K562 (cell line): ENCODE measurements around the gene GP1BB. TPM values are rescaled to one million over a fixed set of nuclear protein-coding genes. Genes with fewer than 3 reads are reported as not detected.
A peak's percentile ranks its signal among the peaks of the same experiment; 100 is the strongest.

ENCODE experiments used
- CBX3 ChIP-seq, 2 experiments: IDR thresholded peaks; 1 replicate in 1 of 2; 2 replicates in 1 of 2; pipeline ENCODE4 v1.6.1; 2012; ENCODE audit warnings: inconsistent platforms in 2 of 2, low read length in 2 of 2, borderline replicate concordance in 1 of 2, control low read depth in 1 of 2
- CEBPZ ChIP-seq: fragments of 150-350 bp; IDR thresholded peaks from 2 replicates; pipeline ENCODE4 v1.6.1; 2014; ENCODE audit warnings: low read depth, mild to moderate bottlenecking, low read length, borderline replicate concordance
- CTCF ChIP-seq, 3 experiments: IDR thresholded peaks in 2 of 3; conservative IDR thresholded peaks in 1 of 3; 2 replicates each; pipeline ENCODE4 v1.5.1; 2011 to 2012; ENCODE audit warnings: low read length in 3 of 3, mild to moderate bottlenecking in 3 of 3, control low read depth in 2 of 3, improper control_type of control experiment in 1 of 3, inconsistent platforms in 1 of 3, low read depth in 1 of 3, mixed read lengths in 1 of 3, moderate library complexity in 1 of 3; ENCODE audit not compliant: insufficient read depth in 2 of 3
- DIDO1 ChIP-seq: fragments of 450-650 bp; IDR thresholded peaks from 2 replicates; pipeline ENCODE4 v1.6.1; 2016; ENCODE audit warnings: low read depth, missing biosample characterization, missing genetic modification characterization
- EP300 ChIP-seq: IDR thresholded peaks from 2 replicates; pipeline ENCODE4 v1.6.1; 2012; ENCODE audit warnings: low read length, improper control_type of control experiment
- HDAC1 ChIP-seq, 2 experiments: fragments of 450-650 bp; IDR thresholded peaks; 2 replicates each; pipeline ENCODE4 v1.6.1; 2016 to 2017; ENCODE audit warnings: inconsistent platforms in 1 of 2, mild to moderate bottlenecking in 1 of 2, moderate library complexity in 1 of 2
- NRF1 ChIP-seq, 2 experiments: fragments of 450-650 bp; IDR thresholded peaks in 1 of 2; conservative IDR thresholded peaks in 1 of 2; 2 replicates each; pipeline ENCODE4 v1.6.1; 2014; ENCODE audit warnings: mild to moderate bottlenecking in 2 of 2
- PHB2 ChIP-seq: fragments of 450-650 bp; IDR thresholded peaks from 2 replicates; pipeline ENCODE4 v1.6.1; 2017; ENCODE audit warnings: low read depth
- RBFOX2 ChIP-seq: fragments of 200-400 bp; formaldehyde crosslinking; IDR thresholded peaks from 2 replicates; pipeline ENCODE4 v1.6.1; 2017; ENCODE audit warnings: low read depth, mild to moderate bottlenecking, low read length, moderate library complexity
- YY1 ChIP-seq, 3 experiments: IDR thresholded peaks; 2 replicates each; pipeline ENCODE4 v1.6.1; 2011; ENCODE audit warnings: low read length in 2 of 3, mild to moderate bottlenecking in 2 of 3, moderate library complexity in 2 of 3, borderline replicate concordance in 1 of 3, control low read depth in 1 of 3, low read depth in 1 of 3; ENCODE audit not compliant: insufficient read depth in 3 of 3, insufficient replicate concordance in 2 of 3, control insufficient read depth in 1 of 3, insufficient read length in 1 of 3; ENCODE audit errors: extremely low read depth in 1 of 3
- ZC3H4 ChIP-seq: sonication (generic); formaldehyde crosslinking; IDR thresholded peaks from 2 replicates; pipeline ENCODE4 v1.9.0; 2021; ENCODE audit warnings: missing genetic modification reagents, borderline replicate concordance
- ZNF121 ChIP-seq: sonication (generic); formaldehyde crosslinking; conservative IDR thresholded peaks from 2 replicates; pipeline ENCODE4 v1.8.0; 2022; ENCODE audit warnings: missing genetic modification reagents
- ZNF282 ChIP-seq: sonication (generic); formaldehyde crosslinking; IDR thresholded peaks from 2 replicates; pipeline ENCODE4 v1.8.1; 2023; ENCODE audit warnings: missing genetic modification reagents
- ZNF316 ChIP-seq: fragments of 450-650 bp; IDR thresholded peaks from 2 replicates; pipeline ENCODE4 v1.6.1; 2016
- polyA plus RNA-seq, 8 experiments: library from polyadenylated mRNA; depleted of rRNA in 4 of 8; stranded (reverse) in 5 of 8; unstranded in 3 of 8; fragments of >200 nt; fragmentation: Nextera tagmentation in 2 of 8; fragmentation: Illumina TruSeq in 1 of 8; extraction: Ambion mirVana in 2 of 8; extraction: Trizol in 1 of 8; gene quantifications; 2 replicates each; pipeline versions ENCODE4 v1.2.1 to v1.2.3, GENCODE V29; 2011 to 2014; ENCODE audit warnings: inconsistent platforms in 1 of 8, missing spikeins in 1 of 8
- total RNA-seq, 7 experiments: library from RNA; depleted of rRNA in 6 of 7; stranded (reverse); fragments of >200 nt in 6 of 7; fragmentation: Illumina TruSeq in 2 of 7; extraction: Trizol in 2 of 7; gene quantifications; 2 replicates each; pipeline versions ENCODE4 v1.2.1 to v1.2.3, GENCODE V29; 2011 to 2021; ENCODE audit warnings: low replicate concordance in 1 of 7

GP1BB gene
- total and polyA plus RNA-seq, 9 of the 15 experiments (the other 6 are each of a cell fraction or from before 2014, with no cell fraction given), result 0.69 to 162 (median 2.8) TPM

GRCh38 chr22:19723983-19724827 lies 866 bp downstream of the GP1BB start (continued):
- TF ChIP-seq CEBPZ (0 out of 2 replicates have a peak, but pooled peaks have one; percentile 9), CTCF (IDR thresholded peaks at IDR 0.05 in 2 of 3, conservative IDR thresholded peaks at IDR 0.05 in 1 of 3; ENCODE audit: insufficient read depth in 2 of 3, low read depth in 1 of 3, low read length in 3 of 3) (peak; percentile 72 to 98 (median 97); a peak in 5 of 6 replicates), RBFOX2 (peak; percentile 10), EP300 (peak; percentile 72), ZNF316 (no peak), YY1 (IDR thresholded peaks at IDR 0.05; ENCODE audit: borderline replicate concordance in 1 of 3, control insufficient read depth in 1 of 3, extremely low read depth in 1 of 3, insufficient read depth in 3 of 3, insufficient read length in 1 of 3, insufficient replicate concordance in 2 of 3, low read depth in 1 of 3, low read length in 2 of 3) (peak in 1 of 3 experiments; percentile 80), ZC3H4 (no peak), PHB2 (0 out of 2 replicates have a peak, but pooled peaks have one; percentile 47), NRF1 (conservative IDR thresholded peaks at IDR 0.05 in 1 of 2, IDR thresholded peaks at IDR 0.05 in 1 of 2) (peak; percentile 86 to 92; a peak in 2 of 4 replicates), ZNF282 (CRISPR knock-in tag) (no peak), CBX3 (IDR thresholded peaks at IDR 0.05; ENCODE audit: borderline replicate concordance in 1 of 2, low read length in 2 of 2) (peak in 1 of 2 experiments; percentile 89; a peak in 1 of 3 replicates), HDAC1 (IDR thresholded peaks at IDR 0.05) (no peak), ZNF121 (no peak), DIDO1 (tag) (0 out of 2 replicates have a peak, but pooled peaks have one; percentile 33)
